Tibial nerve (tissue), 4 donors: Measurements from ENCODE around the gene NKAIN2.

ENCODE experiments used
- CTCF ChIP-seq, 5 experiments: fragments of 200-600 bp in 3 of 5; fragments of 450-650 bp in 2 of 5; sonication (generic) in 3 of 5; IDR thresholded peaks; one replicate each; pipeline ENCODE4 v1.5.1; 2016 to 2019; ENCODE audit warnings: antibody characterized with exemption in 5 of 5, mild to moderate bottlenecking in 3 of 5, moderate library complexity in 2 of 5
- EP300 ChIP-seq, 2 donors: sonication (generic); formaldehyde crosslinking; IDR thresholded peaks; one replicate each; pipeline ENCODE4 v1.6.1; 2017; ENCODE audit warnings: antibody characterized with exemption in 2 of 2, mild to moderate bottlenecking in 1 of 2
- POLR2A ChIP-seq, 2 donors: fragments of 450-650 bp; IDR thresholded peaks; one replicate each; pipeline ENCODE4 v1.6.1; 2017; ENCODE audit warnings: antibody characterized with exemption in 2 of 2, mild to moderate bottlenecking in 2 of 2, moderate library complexity in 2 of 2

GRCh38 chr6:124467366-124467765 is 663.7 kb downstream of the NKAIN2 start:
- TF ChIP-seq CTCF (IDR thresholded peaks at IDR 0.05) = no peak
- no peak for TF ChIP-seq EP300 (IDR thresholded peaks at IDR 0.05)
- no peak for TF ChIP-seq POLR2A (IDR thresholded peaks at IDR 0.05)
